Left kidney (tissue), 2 donors: Measurements from ENCODE around the gene DOCK1. TPM values are rescaled to one million over a fixed set of nuclear protein-coding genes. Genes with fewer than 3 reads are reported as not detected.

Experiments used
- DNase-seq: peaks from one replicate; pipeline ENCODE4 v3.0.0-alpha.2; 2013
- polyA plus RNA-seq: library from polyadenylated mRNA; unstranded; fragments of 120-200 nt; gene quantifications from one replicate; pipeline ENCODE4 v1.2.1, GENCODE V29; 2013; ENCODE audit not compliant: insufficient read length

DOCK1 gene
- polyA plus RNA-seq, 1 donor: 70.0 TPM

- DNase-seq: no peak
Observed at GRCh38 chr10:127035827-127036226, 130.6 kb downstream of the DOCK1 start.

- DNase-seq: no peak
Observed at GRCh38 chr10:127036987-127037386, 131.8 kb downstream of the DOCK1 start.

- DNase-seq: no peak
Observed at GRCh38 chr10:127039435-127039834, 134.2 kb downstream of the DOCK1 start.

DNA sequence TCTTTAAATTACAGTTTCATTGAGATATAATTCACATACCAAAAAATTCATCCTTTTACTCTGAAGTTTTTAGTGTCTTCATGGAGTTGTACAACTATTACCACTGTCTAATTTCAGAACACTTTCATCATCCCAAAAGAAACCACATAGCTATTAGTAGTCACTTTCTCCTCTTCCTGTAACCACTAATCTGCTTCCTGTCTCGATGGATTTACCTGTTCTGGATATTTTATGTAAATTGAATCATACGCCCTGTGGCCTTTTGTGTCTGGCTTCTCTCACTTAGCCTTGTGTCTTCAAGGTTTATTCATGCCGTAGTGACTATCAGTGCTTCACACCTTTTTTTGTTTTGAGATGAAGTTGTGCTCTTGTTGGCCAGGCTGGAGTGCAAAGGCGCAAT is 135.5 kb downstream of the DOCK1 start:
- DNase-seq: no peak

DNA sequence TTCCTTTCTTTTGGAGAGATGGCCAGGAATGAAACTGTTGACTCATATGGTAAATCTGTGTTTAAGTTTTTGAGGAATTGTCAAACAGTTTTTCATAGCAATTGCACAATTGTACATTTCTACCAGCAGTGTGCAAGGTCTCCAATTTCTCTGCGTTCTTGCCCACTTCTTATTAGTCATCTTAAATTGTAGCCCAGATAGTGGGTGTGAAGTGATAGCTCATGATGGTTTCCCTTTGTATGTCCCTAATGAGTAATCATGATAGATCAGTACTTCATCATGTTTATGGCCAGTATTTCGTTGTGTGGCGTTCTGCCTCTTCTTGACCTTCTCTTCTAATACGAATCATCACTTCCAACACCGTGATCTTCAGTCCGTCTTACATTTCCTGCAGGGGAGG is 136.3 kb downstream of the DOCK1 start:
- DNase-seq: no peak

DNA sequence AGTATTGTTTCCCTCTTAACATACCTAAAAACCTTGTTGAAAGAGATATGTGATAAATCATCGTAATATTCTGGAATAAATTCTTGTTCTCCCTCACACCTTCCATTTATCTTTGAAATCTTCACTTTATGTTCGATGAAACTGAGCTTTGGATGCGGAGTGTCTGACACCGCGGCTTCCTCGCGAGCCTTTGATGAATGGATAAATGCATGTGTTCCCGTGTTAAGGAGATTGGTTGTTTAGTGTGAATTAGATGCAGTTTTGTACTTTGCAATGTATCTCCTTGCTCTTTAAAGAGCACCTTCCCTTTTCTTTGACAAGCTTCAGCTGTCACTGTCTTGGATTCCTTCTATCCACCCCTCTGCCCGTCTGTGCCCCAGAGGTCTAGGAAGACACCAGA is 138.1 kb downstream of the DOCK1 start:
- no peak for DNase-seq

GRCh38 chr10:127044186-127044585 is 139.0 kb downstream of the DOCK1 start:
- no peak for DNase-seq

GRCh38 chr10:127046975-127047877 is 142.0 kb downstream of the DOCK1 start:
- DNase-seq: no peak

GRCh38 chr10:127047878-127048238 is 142.6 kb downstream of the DOCK1 start:
- no peak for DNase-seq

- no peak for DNase-seq
Observed at GRCh38 chr10:127048630-127049029, 143.4 kb downstream of the DOCK1 start.

DNA sequence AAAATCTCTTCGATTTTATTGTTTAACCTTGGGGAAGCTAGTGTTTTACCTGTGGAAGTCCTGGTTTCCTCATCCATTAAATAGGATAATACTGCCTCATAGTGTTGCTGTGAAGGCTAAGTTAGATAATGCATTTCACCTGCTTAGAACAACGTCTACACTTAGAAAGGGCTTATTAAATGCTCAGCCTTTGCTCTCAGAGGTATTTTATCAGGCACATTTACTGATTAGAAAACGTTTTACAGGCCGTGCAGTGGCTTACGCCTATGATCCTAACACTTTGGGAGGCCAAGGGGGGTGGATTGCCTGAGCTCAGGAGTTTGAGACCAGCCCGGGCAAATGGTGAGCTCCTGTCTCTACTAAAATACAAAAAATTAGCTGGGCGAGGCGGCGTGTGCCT is 146.8 kb downstream of the DOCK1 start:
- DNase-seq: no peak

DNA sequence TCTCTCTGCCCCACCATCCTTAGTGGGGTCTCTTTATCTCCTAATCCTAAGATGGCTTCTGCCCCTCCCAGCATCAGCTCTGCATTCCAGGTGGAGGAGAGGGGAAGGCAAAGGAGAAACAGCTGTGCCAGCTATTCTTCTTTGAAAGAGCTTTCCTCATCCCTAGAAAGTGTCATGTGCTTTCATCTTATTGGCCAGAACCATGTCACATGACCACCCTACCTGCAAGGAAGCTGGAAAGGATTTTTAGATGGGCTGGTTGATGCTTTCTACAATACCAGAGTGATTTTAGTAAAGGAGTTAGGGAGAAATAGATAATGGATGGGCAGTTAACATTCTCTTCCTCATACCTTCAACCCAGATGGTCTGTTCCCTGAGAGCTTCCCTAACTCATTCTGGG is 150.0 kb downstream of the DOCK1 start:
- no peak for DNase-seq

DNA sequence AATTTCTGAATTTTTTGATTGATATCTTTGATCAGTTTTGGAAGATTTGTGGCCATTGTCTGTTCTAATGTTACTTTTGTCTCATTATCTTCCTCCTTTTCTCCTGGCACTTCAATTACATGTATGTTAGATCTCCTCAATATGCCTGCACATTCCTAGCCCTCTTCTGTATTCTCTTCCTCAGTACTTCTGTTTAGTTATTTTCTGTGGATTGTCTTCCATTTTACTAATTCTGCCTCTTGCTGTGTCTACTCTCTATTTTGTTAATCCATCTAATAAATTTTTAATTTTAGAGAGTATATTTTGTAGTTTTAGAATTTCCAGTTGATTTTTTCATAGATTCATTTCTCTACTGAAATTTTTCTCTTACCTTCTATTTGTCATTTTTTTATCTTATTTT is 154.1 kb downstream of the DOCK1 start:
- DNase-seq: no peak

DNA sequence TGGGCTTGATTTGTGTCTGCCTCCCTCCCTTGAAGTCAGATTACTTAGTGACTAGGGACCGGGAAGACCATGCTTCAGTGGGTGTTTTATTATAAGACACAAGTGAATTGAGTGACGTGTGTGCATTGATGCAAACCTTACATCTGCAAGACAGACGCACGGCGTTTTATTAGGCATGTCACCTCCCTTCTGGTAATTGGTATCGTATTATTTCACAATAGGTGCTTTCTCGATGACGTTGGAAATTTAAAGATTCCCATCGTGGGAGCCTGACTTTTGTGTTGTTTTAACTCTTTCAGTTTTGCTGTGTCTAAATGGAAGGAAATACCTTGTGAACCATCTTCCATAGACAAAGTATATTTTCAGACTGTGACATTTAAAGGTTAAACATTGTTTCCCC is 158.5 kb downstream of the DOCK1 start:
- no peak for DNase-seq

GRCh38 chr10:127064474-127064873 is 159.2 kb downstream of the DOCK1 start:
- DNase-seq: no peak

DNA sequence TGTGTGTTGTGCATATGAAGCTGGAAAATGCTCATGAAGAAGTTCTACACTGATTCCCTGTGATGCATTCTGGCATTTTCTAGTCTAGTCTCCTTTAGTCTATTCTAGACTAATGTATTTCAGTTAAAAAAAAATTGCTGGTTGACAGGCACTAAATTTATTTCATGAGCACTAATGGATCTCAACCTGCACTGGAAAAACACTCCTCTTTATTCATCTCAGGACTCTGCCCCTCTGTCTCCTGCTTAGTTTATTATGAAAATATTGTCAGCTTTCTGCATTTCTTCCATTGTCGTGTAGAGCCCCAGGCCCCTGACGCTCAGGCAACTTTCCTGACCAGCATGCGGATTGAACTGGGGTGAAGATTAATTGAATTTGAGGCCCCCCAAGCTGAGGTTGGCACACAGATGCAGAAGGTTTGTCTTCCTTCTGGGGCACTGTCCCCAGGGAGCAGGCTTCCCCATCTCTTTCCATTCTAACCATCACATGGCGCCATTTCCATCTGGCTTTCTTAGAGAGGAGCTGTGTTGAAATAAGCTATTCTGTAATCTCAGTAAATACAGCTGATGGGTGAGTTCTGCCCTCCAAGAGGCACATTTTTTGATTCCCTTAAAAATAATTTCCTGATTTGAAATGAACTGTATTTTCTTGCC is 162.4 kb downstream of the DOCK1 start:
- DNase-seq: no peak

- DNase-seq: no peak
Observed at GRCh38 chr10:127068485-127068884, 163.3 kb downstream of the DOCK1 start.

- no peak for DNase-seq
Observed at GRCh38 chr10:127069436-127069835, 164.2 kb downstream of the DOCK1 start.

GRCh38 chr10:127071126-127071525 is 165.9 kb downstream of the DOCK1 start:
- DNase-seq: no peak

GRCh38 chr10:127073666-127074065 is 168.4 kb downstream of the DOCK1 start:
- DNase-seq: no peak

GRCh38 chr10:127079392-127079791 is 174.2 kb downstream of the DOCK1 start:
- DNase-seq: no peak

DNA sequence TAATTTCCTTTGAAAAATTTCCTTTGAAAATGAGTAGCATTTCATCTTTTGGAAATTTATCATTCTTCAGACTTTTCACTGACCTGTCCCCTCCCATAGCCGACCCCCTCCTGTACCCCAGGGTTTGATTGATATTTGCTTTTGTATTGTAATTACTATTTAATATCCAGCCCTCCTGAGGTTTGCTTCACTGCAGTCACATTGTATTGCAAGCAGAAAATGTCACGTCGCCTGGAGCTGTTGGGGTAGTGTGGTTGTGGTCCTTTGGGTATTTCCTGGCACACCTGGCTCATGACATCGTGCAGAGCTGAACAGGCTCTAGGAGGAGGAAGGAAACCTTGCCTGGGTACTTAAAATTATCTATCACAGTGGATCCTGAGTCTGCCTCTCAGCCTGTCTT is 175.1 kb downstream of the DOCK1 start:
- no peak for DNase-seq

- DNase-seq: no peak
Observed at GRCh38 chr10:127081851-127082345, 176.7 kb downstream of the DOCK1 start.

- DNase-seq: no peak
Observed at GRCh38 chr10:127082651-127083050, 177.4 kb downstream of the DOCK1 start.
